Skeletal muscle tissue (tissue), 4 donors: ENCODE measurements around the gene CDK13. TPM values are rescaled to one million over a fixed set of nuclear protein-coding genes. Genes with fewer than 3 reads are reported as not detected.

Experiments
- H3K27ac ChIP-seq: one replicate; pipeline ENCODE4 v1.7.0; 2013; ENCODE audit warnings: mild to moderate bottlenecking, low read depth, low read length, inconsistent platforms
- H3K27me3 ChIP-seq, 3 donors: one replicate each; pipeline ENCODE4 v1.7.0; 2013; ENCODE audit warnings: low read length in 3 of 3; ENCODE audit not compliant: control insufficient read depth in 3 of 3, insufficient read depth in 3 of 3
- H3K36me3 ChIP-seq, 3 donors: one replicate each; pipeline ENCODE4 v1.7.0; 2013; ENCODE audit warnings: low read length in 3 of 3; ENCODE audit not compliant: control insufficient read depth in 3 of 3, insufficient read depth in 3 of 3
- H3K4me1 ChIP-seq, 3 donors: one replicate each; pipeline ENCODE4 v1.7.0; 2013; ENCODE audit warnings: low read length in 3 of 3, mild to moderate bottlenecking in 3 of 3; ENCODE audit not compliant: control insufficient read depth in 3 of 3, insufficient read depth in 3 of 3
- H3K4me3 ChIP-seq, 3 donors: one replicate each; pipeline ENCODE4 v1.7.0; 2013; ENCODE audit warnings: low read length in 3 of 3
- H3K9ac ChIP-seq, 3 donors: one replicate each; pipeline ENCODE4 v1.7.0; 2013; ENCODE audit warnings: low read length in 3 of 3, mild to moderate bottlenecking in 3 of 3, moderate library complexity in 2 of 3, low read depth in 1 of 3
- H3K9me3 ChIP-seq, 3 donors: one replicate each; pipeline ENCODE4 v1.7.0; 2013; ENCODE audit warnings: low read length in 3 of 3; ENCODE audit not compliant: control insufficient read depth in 3 of 3
- total RNA-seq: library from RNA; depleted of rRNA; stranded (reverse); fragments of >200 nt; gene quantifications from one replicate; pipeline ENCODE4 v1.2.3, GENCODE V29; 2014
- donor health status: Osteomylitis.

CDK13 gene
- total RNA-seq, 1 donor from 2014 or later = 81.9 TPM

DNA sequence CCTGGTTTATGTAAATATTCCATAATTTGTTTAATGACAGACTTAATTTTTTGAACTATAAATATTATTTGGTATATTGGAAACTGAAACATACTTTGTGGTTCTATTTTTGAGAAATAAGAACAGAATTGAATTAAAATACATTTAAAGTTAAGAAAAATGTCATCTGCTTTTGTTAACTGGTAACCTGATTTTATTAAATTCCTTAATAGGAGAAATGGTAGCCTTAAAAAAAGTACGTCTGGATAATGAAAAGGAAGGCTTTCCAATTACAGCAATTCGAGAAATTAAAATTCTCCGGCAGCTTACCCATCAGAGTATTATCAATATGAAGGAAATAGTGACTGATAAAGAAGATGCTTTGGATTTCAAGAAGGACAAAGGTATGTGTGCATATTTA is 51.6 kb downstream of the CDK13 start:
- H3K36me3 ChIP-seq = peaks cover 0 to 7% (median 7%) of the 10 kb centered on the region in 3 donors
- no peak overlapping the region for H3K27ac ChIP-seq
- no peak overlapping the region for H3K4me3 ChIP-seq
- no peaks in the 10 kb centered on the region for H3K9me3 ChIP-seq
- H3K4me1 ChIP-seq = no peaks in the 10 kb centered on the region
- H3K9ac ChIP-seq = no peak overlapping the region
- H3K27me3 ChIP-seq = no peaks in the 10 kb centered on the region

DNA sequence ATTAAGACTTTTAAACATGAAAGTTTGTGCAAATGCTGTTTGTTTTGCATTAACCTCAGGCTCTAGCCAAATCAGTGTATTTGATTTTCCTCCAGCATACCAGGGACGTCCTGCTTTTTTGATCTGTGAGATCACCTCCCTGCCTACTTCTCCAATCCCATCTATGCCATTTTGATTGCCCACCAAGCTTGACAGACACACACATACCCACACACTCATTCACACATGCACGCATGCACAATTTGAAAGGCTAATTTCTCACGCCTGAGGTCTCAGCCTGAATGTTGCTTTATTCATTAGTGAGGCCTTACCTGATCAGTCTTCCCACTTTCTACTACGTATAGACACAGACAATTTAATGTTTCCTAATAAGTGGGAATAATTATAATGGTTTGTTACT is 53.5 kb downstream of the CDK13 start:
- H3K36me3 ChIP-seq = peaks cover 0 to 11% (median 7%) of the 10 kb centered on the region in 3 donors
- H3K4me1 ChIP-seq = no peaks in the 10 kb centered on the region
- no peak overlapping the region for H3K4me3 ChIP-seq
- no peak overlapping the region for H3K9ac ChIP-seq
- H3K27ac ChIP-seq = no peak overlapping the region
- H3K27me3 ChIP-seq = no peaks in the 10 kb centered on the region
- no peaks in the 10 kb centered on the region for H3K9me3 ChIP-seq

DNA sequence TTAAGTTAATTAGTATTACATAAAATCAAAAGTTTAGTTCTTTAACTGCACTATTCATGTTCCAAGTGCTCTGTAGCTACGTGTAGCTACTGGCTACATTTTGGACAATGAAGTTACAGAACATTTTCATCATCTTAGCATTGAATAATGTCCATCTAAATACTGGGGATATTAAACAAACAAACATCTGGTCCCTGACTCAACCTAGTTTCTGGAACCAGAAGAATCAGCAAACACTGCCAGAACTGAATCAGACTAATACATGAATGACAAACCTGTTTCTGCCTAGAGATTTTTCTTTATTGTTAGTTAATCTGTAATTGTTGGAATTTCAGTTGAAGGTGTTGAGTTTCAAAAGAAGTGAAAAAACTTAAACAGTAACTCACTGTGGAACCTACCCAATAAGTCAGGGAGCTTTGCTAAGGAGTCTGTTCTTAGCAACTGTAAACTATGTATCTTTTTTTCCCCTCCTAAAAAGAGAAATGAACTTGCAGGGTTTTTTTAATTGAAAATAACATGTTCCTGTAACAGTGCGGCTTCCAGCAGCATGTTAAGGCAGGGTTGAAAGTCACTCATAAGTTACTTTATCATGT is 58.3 kb downstream of the CDK13 start:
- peaks cover 0 to 13% (median 7%) of the 10 kb centered on the region in 3 donors for H3K36me3 ChIP-seq
- no peaks in the 10 kb centered on the region for H3K27me3 ChIP-seq
- no peak overlapping the region for H3K27ac ChIP-seq
- no peak overlapping the region for H3K9ac ChIP-seq
- no peaks in the 10 kb centered on the region for H3K9me3 ChIP-seq
- no peak overlapping the region for H3K4me3 ChIP-seq
- no peaks in the 10 kb centered on the region for H3K4me1 ChIP-seq

DNA sequence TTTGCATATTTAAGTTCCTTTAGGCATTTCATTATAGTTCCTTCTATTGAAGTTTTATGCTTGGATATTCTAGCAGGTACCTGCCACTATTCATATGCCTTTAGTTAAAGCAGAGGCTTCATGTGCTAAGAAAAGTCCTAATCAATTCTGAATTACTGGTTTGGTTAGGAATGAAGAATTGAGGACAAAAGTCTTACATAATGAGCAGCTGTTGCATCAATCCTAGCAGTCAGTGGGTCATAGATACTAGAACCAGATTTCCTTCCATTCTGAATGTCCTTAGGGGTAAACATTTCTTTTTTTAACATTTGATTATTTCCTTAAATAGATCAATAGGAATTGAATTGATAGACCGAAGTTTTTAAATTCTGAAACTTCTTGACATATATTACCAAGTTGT is 59.2 kb downstream of the CDK13 start:
- Histone ChIP-seq H3K9me3 (no peaks in the 10 kb centered on the region), H3K27me3 (no peaks in the 10 kb centered on the region), H3K36me3 (peaks cover 0 to 8% (median 3%) of the 10 kb centered on the region in 3 donors), H3K4me1 (no peaks in the 10 kb centered on the region), H3K9ac (no peak overlapping the region), H3K4me3 (no peak overlapping the region), H3K27ac (no peak overlapping the region)

DNA sequence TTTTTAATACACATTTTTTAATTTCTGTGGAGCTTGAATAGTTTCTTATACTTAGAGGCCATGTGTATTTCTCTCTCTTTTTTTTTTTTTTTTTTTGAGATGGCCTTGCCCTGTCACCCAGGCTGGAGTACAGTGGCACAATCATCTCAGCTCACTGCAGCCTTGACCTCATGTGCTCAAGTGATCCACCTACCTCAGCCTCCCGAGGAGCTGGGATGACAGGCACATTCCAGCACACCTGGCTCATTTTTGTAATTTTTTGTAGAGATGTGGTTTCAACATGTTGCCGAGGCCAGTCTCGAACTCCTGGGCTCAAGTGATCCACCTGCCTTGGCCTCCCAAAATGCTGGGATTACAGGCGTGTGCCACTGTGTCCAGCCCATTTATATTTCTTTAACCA is 64.3 kb downstream of the CDK13 start:
- H3K27me3 ChIP-seq = no peaks in the 10 kb centered on the region
- no peak overlapping the region for H3K9ac ChIP-seq
- H3K27ac ChIP-seq = no peak overlapping the region
- H3K36me3 ChIP-seq = peaks cover 0 to 6% (median 1%) of the 10 kb centered on the region in 3 donors
- H3K4me1 ChIP-seq = peaks cover 0 to 3% (median 0%) of the 10 kb centered on the region in 3 donors
- H3K9me3 ChIP-seq = no peaks in the 10 kb centered on the region
- no peak overlapping the region for H3K4me3 ChIP-seq

DNA sequence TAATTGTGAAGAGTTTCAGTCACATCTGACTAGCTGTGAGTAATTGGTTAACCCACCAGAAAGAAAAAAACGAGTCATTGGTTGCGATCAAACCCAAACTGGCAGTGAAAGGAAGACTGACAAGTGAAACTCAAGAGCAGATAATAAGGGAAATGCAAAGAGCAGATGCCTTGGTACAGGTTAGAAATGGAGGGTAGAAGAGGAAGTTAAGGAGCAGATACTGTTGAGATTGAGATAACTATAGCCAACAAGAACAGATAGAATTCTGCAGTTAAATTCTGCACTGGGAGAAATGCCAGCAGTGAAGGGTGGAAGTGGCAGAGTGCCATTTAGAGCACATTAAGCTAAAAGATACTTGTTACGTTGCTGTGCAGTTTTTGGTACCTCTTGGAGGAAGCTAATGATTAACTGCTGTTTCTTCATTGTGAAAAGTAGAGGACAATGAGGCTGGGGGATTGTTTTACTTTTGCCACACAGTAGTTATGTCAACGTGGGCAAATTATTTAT is 65.8 kb downstream of the CDK13 start:
- no peaks in the 10 kb centered on the region for H3K9me3 ChIP-seq
- H3K9ac ChIP-seq = no peak overlapping the region
- H3K4me3 ChIP-seq = no peak overlapping the region
- H3K27ac ChIP-seq = no peak overlapping the region
- H3K36me3 ChIP-seq = peaks cover 0 to 4% (median 0%) of the 10 kb centered on the region in 3 donors
- no peaks in the 10 kb centered on the region for H3K27me3 ChIP-seq
- peaks cover 0 to 3% (median 0%) of the 10 kb centered on the region in 3 donors for H3K4me1 ChIP-seq

DNA sequence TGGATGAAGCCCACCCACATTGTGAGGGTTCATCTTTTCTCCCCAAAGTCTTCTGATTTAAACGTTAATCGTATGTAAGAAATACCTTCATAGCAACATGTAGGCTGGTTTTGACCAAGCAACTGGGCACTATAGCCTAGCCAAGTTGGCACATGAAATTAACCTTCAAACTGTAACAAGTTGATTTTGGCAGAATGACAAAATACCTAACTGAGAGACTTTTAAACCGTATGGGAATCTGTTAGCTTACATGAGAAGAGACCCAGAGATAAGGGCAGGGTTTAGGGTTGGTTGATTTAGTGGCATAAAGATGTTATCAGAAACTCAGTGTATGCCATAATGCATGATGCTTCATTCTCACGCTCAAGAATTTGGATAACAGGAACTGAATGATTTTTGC is 69.5 kb downstream of the CDK13 start:
- Histone ChIP-seq H3K9ac (no peak overlapping the region), H3K4me1 (peaks cover 0 to 3% (median 0%) of the 10 kb centered on the region in 3 donors), H3K27ac (no peak overlapping the region), H3K27me3 (no peaks in the 10 kb centered on the region), H3K4me3 (no peak overlapping the region), H3K36me3 (peaks cover 0 to 7% (median 3%) of the 10 kb centered on the region in 3 donors), H3K9me3 (no peaks in the 10 kb centered on the region)

DNA sequence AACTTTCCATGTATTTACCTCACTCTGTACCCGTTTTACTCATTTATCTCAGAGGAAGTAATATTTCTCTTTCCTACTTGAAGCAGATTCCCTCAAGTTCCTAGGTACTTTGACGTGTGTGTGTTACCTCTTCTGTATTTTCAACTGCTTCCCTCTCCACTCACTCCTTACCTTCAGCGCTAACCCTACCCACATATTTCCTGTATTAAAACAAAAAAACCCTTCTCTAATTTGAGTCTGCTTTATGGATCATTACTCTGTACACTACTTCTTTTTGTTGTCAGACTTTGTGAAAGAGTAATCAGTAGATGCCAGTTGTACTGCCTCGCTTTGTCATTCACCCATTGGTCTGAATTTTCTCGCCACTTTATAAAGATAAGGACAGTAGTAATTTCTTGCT is 74.0 kb downstream of the CDK13 start:
- no peaks in the 10 kb centered on the region for H3K9me3 ChIP-seq
- peaks cover 0 to 5% (median 3%) of the 10 kb centered on the region in 3 donors for H3K36me3 ChIP-seq

DNA sequence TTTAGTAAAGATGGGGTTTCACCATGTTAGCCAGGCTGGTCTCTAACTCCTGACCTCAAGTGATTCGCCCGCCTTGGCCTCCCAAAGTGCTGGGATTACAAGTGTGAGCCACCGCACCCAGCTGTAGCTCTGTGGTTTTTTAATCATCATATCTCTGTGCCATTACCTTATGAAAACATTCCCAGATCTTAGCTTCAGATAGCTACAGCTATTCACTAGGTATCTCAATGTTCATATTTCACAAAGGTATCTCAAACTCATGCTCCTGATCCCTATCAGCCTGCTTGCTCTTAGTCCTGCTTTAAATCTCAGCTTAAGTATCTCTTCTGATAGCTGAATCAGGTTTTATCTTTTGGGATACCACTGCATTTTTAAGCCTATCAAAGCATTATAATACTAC is 74.8 kb downstream of the CDK13 start:
- Histone ChIP-seq H3K4me3 (no peak overlapping the region), H3K36me3 (peaks cover 0 to 5% (median 3%) of the 10 kb centered on the region in 3 donors), H3K27me3 (no peaks in the 10 kb centered on the region), H3K9me3 (no peaks in the 10 kb centered on the region), H3K9ac (no peak overlapping the region), H3K27ac (no peak overlapping the region), H3K4me1 (no peaks in the 10 kb centered on the region)

More for the DNA sequence above, 74.0 kb downstream of the CDK13 start:
- Histone ChIP-seq H3K4me1 (no peaks in the 10 kb centered on the region), H3K27me3 (no peaks in the 10 kb centered on the region), H3K27ac (no peak overlapping the region), H3K9ac (no peak overlapping the region), H3K4me3 (no peak overlapping the region)

DNA sequence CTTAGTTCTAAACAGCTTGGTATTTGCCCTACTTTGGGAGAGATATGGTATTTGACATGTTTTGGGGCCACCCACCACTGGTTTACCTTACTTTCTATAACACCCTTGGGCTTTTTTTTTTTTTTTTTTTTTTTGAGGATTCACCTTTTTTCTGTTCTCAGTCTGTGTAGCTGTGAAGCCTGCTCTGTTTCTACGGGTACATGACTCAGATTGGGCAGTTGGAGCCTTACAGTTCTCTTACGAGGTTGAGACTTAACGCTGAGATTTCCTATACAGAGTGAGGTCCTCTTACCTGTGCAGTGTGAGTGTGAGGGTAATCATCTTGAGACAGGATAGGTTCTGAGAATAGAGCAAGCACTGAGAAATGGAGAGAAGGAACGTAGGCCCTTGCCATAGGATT is 77.5 kb downstream of the CDK13 start:
- Histone ChIP-seq H3K4me3 (no peak overlapping the region), H3K9ac (no peak overlapping the region), H3K27ac (no peak overlapping the region), H3K9me3 (no peaks in the 10 kb centered on the region), H3K27me3 (no peaks in the 10 kb centered on the region), H3K36me3 (peaks cover 0 to 5% (median 3%) of the 10 kb centered on the region in 3 donors), H3K4me1 (no peaks in the 10 kb centered on the region)
